Measurements from ENCODE around the gene BAZ2B.

BAZ2B gene

GRCh38 chr2:159562248-159562647 lies 54.1 kb downstream of the BAZ2B start:
- no peak for DNase-seq (ENCODE audit: extremely low read depth, low read depth)
- no peak overlapping the region for H3K4me3 ChIP-seq (replicated peaks; ENCODE audit: low read depth, low read length)
- no peak for TF ChIP-seq CTCF (IDR thresholded peaks at IDR 0.05; ENCODE audit: low read depth, low read length, missing control alignments)

GRCh38 chr2:159561786-159562185 lies 54.6 kb downstream of the BAZ2B start:
- H3K4me3 ChIP-seq (replicated peaks; ENCODE audit: low read depth, low read length): no peak overlapping the region
- no peak for DNase-seq (ENCODE audit: extremely low read depth, low read depth)
- TF ChIP-seq CTCF (IDR thresholded peaks at IDR 0.05; ENCODE audit: low read depth, low read length, missing control alignments): no peak

- H3K4me3 ChIP-seq (replicated peaks; ENCODE audit: low read depth, low read length): no peak overlapping the region
- no peak for TF ChIP-seq CTCF (IDR thresholded peaks at IDR 0.05; ENCODE audit: low read depth, low read length, missing control alignments)
- no peak for DNase-seq (ENCODE audit: extremely low read depth, low read depth)
These were observed 55.1 kb downstream of the BAZ2B start for GRCh38 chr2:159561242-159561641.

DNA sequence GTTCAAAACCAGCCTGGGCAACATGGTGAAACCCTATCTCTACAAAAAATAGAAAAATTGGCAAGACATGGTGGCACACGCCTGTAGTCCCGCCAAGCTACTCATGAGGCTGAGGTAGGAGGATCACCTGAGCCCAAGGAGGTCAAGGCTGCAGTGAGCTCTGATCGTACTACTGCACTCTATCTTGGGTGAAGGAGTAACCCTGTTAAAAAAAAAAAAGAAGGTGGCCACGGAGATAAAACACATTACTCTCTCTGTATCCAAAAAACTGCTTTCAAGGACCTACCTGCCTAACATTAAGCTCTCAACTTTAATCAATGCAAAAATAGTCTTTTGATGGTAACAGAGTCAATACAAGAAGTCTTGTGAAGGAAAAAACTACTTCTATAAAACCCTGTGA lies 57.3 kb downstream of the BAZ2B start:
- H3K4me3 ChIP-seq (replicated peaks; ENCODE audit: low read depth, low read length): no peak overlapping the region
- DNase-seq (ENCODE audit: extremely low read depth, low read depth): no peak
- TF ChIP-seq CTCF (IDR thresholded peaks at IDR 0.05; ENCODE audit: low read depth, low read length, missing control alignments): no peak

GRCh38 chr2:159558479-159558878 lies 57.9 kb downstream of the BAZ2B start:
- no peak for DNase-seq (ENCODE audit: extremely low read depth, low read depth)
- no peak for TF ChIP-seq CTCF (IDR thresholded peaks at IDR 0.05; ENCODE audit: low read depth, low read length, missing control alignments)
- no peak overlapping the region for H3K4me3 ChIP-seq (replicated peaks; ENCODE audit: low read depth, low read length)

DNA sequence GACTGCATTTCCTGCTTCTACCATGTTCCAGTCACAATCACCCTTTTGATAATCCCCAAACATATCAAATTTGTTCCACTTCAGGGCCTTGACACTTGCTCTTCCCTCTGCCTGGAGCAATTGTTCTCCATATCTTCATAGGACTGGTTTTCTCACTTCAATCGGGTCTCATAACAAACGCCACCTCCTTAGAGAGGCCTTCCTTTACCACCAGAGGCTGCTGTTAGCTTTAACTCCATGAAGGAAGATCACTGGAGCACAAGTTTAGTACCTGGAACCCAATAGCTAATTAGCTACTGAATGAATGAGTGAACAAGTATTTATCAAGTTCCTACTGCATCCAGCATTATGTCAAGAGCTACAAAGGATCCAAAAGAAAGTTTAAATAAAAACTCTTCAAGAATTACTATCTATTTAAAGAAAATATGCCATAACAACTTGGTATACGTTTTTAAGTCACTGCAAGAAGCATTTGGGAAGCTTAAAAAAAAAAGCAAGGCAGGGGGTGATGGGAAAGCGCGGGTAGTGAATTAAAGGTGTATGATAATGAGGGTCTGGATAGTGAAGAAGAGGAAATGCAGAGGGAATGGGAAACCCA lies 58.8 kb downstream of the BAZ2B start:
- no peak for DNase-seq (ENCODE audit: extremely low read depth, low read depth)
- peak; percentile 41 for TF ChIP-seq CTCF (IDR thresholded peaks at IDR 0.05; ENCODE audit: low read depth, low read length, missing control alignments)
- no peak overlapping the region for H3K4me3 ChIP-seq (replicated peaks; ENCODE audit: low read depth, low read length)
